ENCODE measurements around the gene FBXW7. TPM values are rescaled to one million over a fixed set of nuclear protein-coding genes. Genes with fewer than 3 reads are reported as not detected.

Gene FBXW7
- total RNA-seq, 1 experiment from 2014 or later, result 27.1 TPM

- Histone ChIP-seq H3K23me2 (ENCODE audit: insufficient read length, low read depth, low read length, poor library complexity, severe bottlenecking) (no peaks in the 10 kb centered on the region), H3K4ac (ENCODE audit: low read depth, low read length) (no peak overlapping the region), H2BK15ac (ENCODE audit: low read depth, low read length) (no peak overlapping the region), H2AK5ac (ENCODE audit: insufficient read length, low read length) (no peak overlapping the region), H3K4me1 (ENCODE audit: insufficient read depth, low read length) (no peaks in the 10 kb centered on the region; the same call in 1 of the 2 replicates), H2BK120ac (ENCODE audit: low read depth, low read length, poor library complexity, severe bottlenecking) (no peak overlapping the region), H3K9me3 (ENCODE audit: control insufficient read depth, low read depth, low read length) (no peaks in the 10 kb centered on the region), H4K20me1 (ENCODE audit: control insufficient read depth, insufficient read depth, insufficient read length) (no peaks in the 10 kb centered on the region), H3K79me2 (ENCODE audit: insufficient read depth, low read length) (no peaks in the 10 kb centered on the region), H3K14ac (ENCODE audit: insufficient read depth, low read length) (no peak overlapping the region), H3K56ac (ENCODE audit: insufficient read length, low read depth, low read length) (no peak overlapping the region), H4K8ac (replicated peaks; ENCODE audit: insufficient read length, low read depth, low read length) (no peak overlapping the region), H2BK20ac (ENCODE audit: low read depth, low read length, poor library complexity, severe bottlenecking) (no peak overlapping the region), H3K9ac (ENCODE audit: extremely low read depth, insufficient read length, low read length) (no peak overlapping the region), H3K23ac (ENCODE audit: insufficient read length, low read depth, low read length) (no peak overlapping the region), H3K4me2 (ENCODE audit: insufficient read depth, insufficient read length, low read length) (no peak overlapping the region), H3K18ac (ENCODE audit: insufficient read length, low read depth, low read length) (no peak overlapping the region), H4K5ac (ENCODE audit: insufficient read length, low read depth, low read length) (no peak overlapping the region), H2BK5ac (ENCODE audit: insufficient read length, low read length) (no peak overlapping the region), H3K27ac (ENCODE audit: insufficient read length, low read depth, low read length) (no peak overlapping the region), H3K79me1 (ENCODE audit: insufficient read depth, low read depth, low read length, poor library complexity, severe bottlenecking) (no peaks in the 10 kb centered on the region), H3T11ph (ENCODE audit: low read length) (no peak overlapping the region), H2AFZ (ENCODE audit: low read length) (no peak overlapping the region), H4K91ac (ENCODE audit: insufficient read length, low read depth, low read length) (no peak overlapping the region), H3K27me3 (ENCODE audit: insufficient read depth, low read length) (no peaks in the 10 kb centered on the region), H2BK12ac (ENCODE audit: insufficient read length, low read depth, low read length) (no peak overlapping the region)
- Mint-ChIP-seq H3K4me3 (no peak overlapping the region), H3K27ac (no peak overlapping the region; a peak in 1 of 7 replicates), H3K36me3 (ENCODE audit: insufficient read depth in 1 of 3, low read depth in 3 of 3) (no peaks in the 10 kb centered on the region), H3K4me1 (peaks cover 9 to 10% of the 10 kb centered on the region in 2 experiments), H3K9me3 (peaks cover 0 to 3% of the 10 kb centered on the region in 2 experiments; a peak in 2 of 5 replicates), H3K27me3 (ENCODE audit: low read depth) (no peaks in the 10 kb centered on the region)
- WGBS (ENCODE audit: extremely low coverage, insufficient read length, low lambda C conversion rate), result no CpG with 5 or more reads among the region's 3 CpGs
- TF ChIP-seq, protein P1, sequence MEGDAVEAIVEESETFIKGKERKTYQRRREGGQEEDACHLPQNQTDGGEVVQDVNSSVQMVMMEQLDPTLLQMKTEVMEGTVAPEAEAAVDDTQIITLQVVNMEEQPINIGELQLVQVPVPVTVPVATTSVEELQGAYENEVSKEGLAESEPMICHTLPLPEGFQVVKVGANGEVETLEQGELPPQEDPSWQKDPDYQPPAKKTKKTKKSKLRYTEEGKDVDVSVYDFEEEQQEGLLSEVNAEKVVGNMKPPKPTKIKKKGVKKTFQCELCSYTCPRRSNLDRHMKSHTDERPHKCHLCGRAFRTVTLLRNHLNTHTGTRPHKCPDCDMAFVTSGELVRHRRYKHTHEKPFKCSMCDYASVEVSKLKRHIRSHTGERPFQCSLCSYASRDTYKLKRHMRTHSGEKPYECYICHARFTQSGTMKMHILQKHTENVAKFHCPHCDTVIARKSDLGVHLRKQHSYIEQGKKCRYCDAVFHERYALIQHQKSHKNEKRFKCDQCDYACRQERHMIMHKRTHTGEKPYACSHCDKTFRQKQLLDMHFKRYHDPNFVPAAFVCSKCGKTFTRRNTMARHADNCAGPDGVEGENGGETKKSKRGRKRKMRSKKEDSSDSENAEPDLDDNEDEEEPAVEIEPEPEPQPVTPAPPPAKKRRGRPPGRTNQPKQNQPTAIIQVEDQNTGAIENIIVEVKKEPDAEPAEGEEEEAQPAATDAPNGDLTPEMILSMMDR (conservative IDR thresholded peaks at IDR 0.05), result peak; percentile 60
- DNase-seq, result no peak
Measured at GRCh38 chr4:152581536-152582160, 45.8 kb upstream of the FBXW7 start.
